Esophagus muscularis mucosa (tissue), 4 donors: ENCODE measurements around the gene SCN9A. TPM values are rescaled to one million over a fixed set of nuclear protein-coding genes. Genes with fewer than 3 reads are reported as not detected.

Source experiments
- DNase-seq: peaks from one replicate; pipeline ENCODE4 v3.0.0-alpha.2; 2017; ENCODE audit errors: extremely low spot score
- H3K27ac ChIP-seq, 4 donors: fragments of 200-600 bp; sonication (generic); replicated peaks in 1 of 4; 1 replicate in 3 of 4; 2 replicates in 1 of 4; pipeline ENCODE4 v1.5.1; 2016 to 2019; ENCODE audit warnings: mild to moderate bottlenecking in 1 of 4
- H3K27me3 ChIP-seq, 4 donors: fragments of 200-600 bp; sonication (generic); one replicate each; pipeline versions ENCODE4 v1.5.1 to v1.6.0; 2016 to 2019
- H3K36me3 ChIP-seq, 4 donors: fragments of 200-600 bp; sonication (generic); one replicate each; pipeline ENCODE4 v1.5.1; 2016 to 2019
- H3K4me1 ChIP-seq, 4 donors: fragments of 200-600 bp; sonication (generic); one replicate each; pipeline ENCODE4 v1.5.1; 2016 to 2019
- H3K4me3 ChIP-seq, 4 donors: fragments of 200-600 bp; sonication (generic); 1 replicate in 2 of 4; 2 replicates in 2 of 4; pipeline ENCODE4 v1.5.1; 2016 to 2019; ENCODE audit warnings: mild to moderate bottlenecking in 4 of 4, moderate library complexity in 1 of 4
- H3K9me3 ChIP-seq, 4 donors: fragments of 200-600 bp; sonication (generic); 1 replicate in 3 of 4; 2 replicates in 1 of 4; pipeline ENCODE4 v1.5.1; 2016 to 2019
- EP300 ChIP-seq: sonication (generic); formaldehyde crosslinking; IDR thresholded peaks from one replicate; pipeline ENCODE4 v1.6.1; 2017; ENCODE audit warnings: antibody characterized with exemption
- POLR2A ChIP-seq: fragments of 450-650 bp; IDR thresholded peaks from one replicate; pipeline ENCODE4 v1.6.1; 2017; ENCODE audit warnings: antibody characterized with exemption, moderate library complexity, mild to moderate bottlenecking, low read depth
- POLR2AphosphoS5 ChIP-seq, 2 donors: sonication (generic); formaldehyde crosslinking; IDR thresholded peaks; one replicate each; pipeline ENCODE4 v1.6.1; 2017; ENCODE audit warnings: antibody characterized with exemption in 2 of 2
- WGBS: methylation state at CpG from one replicate; pipeline ENCODE4 v1.1.5; 2018; 5-methylcytosine and 5-hydroxymethylcytosine counted together
- intact Hi-C: fragments of 100-400 bp; cut with DNase I; formaldehyde crosslinking; loops from one replicate; pipeline ENCODE4 v1.15.1; 2023
- total RNA-seq, 4 donors: library from RNA; depleted of rRNA; stranded (reverse); fragments of >200 nt; gene quantifications; one replicate each; pipeline versions ENCODE4 v1.1.0 to v1.2.1, GENCODE V29; 2016
- TF ChIP-seq, protein P1 (sequence below), 3 experiments: fragments of 200-600 bp in 2 of 3; fragments of 450-650 bp in 1 of 3; sonication (generic) in 2 of 3; IDR thresholded peaks; one replicate each; pipeline ENCODE4 v1.5.1; 2017 to 2019; ENCODE audit warnings: antibody characterized with exemption in 3 of 3, mild to moderate bottlenecking in 2 of 3, moderate library complexity in 1 of 3

Gene SCN9A
- total RNA-seq, 4 donors from 2014 or later = 4.0 to 7.8 (median 5.2) TPM

DNA sequence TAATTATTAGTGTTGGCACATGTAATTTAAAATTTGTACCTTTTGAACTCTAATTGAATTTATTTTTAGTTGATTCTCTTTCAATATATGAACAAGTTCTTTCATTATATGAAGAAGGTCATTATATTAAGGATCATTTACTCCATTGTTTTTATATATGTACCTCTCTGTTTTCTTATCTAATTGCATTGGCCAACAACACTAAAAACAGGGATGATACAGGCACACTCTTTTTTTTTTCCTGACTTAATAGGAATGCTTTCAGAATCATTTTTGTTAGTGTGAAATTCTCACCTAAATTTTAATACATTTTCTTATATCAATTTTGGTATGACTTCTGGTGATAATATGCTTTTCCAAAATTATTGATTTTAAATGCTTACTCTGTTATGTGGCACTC lies 173.0 kb downstream of the SCN9A start:
- TF ChIP-seq POLR2AphosphoS5 (IDR thresholded peaks at IDR 0.05) (no peak), EP300 (no peak), POLR2A (no peak)
- TF ChIP-seq, protein P1, sequence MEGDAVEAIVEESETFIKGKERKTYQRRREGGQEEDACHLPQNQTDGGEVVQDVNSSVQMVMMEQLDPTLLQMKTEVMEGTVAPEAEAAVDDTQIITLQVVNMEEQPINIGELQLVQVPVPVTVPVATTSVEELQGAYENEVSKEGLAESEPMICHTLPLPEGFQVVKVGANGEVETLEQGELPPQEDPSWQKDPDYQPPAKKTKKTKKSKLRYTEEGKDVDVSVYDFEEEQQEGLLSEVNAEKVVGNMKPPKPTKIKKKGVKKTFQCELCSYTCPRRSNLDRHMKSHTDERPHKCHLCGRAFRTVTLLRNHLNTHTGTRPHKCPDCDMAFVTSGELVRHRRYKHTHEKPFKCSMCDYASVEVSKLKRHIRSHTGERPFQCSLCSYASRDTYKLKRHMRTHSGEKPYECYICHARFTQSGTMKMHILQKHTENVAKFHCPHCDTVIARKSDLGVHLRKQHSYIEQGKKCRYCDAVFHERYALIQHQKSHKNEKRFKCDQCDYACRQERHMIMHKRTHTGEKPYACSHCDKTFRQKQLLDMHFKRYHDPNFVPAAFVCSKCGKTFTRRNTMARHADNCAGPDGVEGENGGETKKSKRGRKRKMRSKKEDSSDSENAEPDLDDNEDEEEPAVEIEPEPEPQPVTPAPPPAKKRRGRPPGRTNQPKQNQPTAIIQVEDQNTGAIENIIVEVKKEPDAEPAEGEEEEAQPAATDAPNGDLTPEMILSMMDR (IDR thresholded peaks at IDR 0.05) = no peak
- DNase-seq = no peak
- Histone ChIP-seq H3K9me3 (peaks cover 0 to 3% (median 0%) of the 10 kb centered on the region in 4 donors), H3K4me3 (no peak overlapping the region), H3K36me3 (no peaks in the 10 kb centered on the region), H3K4me1 (no peaks in the 10 kb centered on the region), H3K27ac (no peak overlapping the region), H3K27me3 (no peaks in the 10 kb centered on the region)
- intact Hi-C loops = no loop called here

DNA sequence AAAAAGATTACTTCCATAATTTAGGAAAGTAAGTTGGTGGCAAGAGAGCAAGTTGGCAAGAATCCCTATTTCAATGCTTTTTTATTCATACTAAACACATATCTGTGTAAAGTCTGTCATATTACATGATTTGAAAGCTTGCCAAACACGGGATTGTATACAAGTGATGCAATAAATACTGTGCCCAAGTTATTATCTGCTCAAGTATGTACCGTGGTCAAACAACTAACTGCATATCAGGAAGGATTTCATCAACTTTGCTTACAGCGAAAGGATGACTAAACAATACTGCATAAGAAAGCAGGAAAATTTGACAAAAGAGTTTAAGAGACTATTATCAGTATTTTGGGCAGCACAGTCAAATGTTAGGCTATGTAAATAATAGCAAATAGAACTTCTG lies 178.3 kb downstream of the SCN9A start:
- Histone ChIP-seq H3K9me3 (no peaks in the 10 kb centered on the region), H3K36me3 (no peaks in the 10 kb centered on the region), H3K4me3 (no peak overlapping the region), H3K4me1 (no peaks in the 10 kb centered on the region), H3K27ac (no peak overlapping the region), H3K27me3 (no peaks in the 10 kb centered on the region)
- TF ChIP-seq, protein P1 (IDR thresholded peaks at IDR 0.05) = no peak
- no peak for TF ChIP-seq EP300
- TF ChIP-seq POLR2AphosphoS5 (IDR thresholded peaks at IDR 0.05) = no peak
- TF ChIP-seq POLR2A = no peak
- 71% methylated on average over 3 of the region's 3 CpGs for WGBS
- intact Hi-C loops = no loop called here
- DNase-seq = no peak

- Histone ChIP-seq H3K27me3 (no peaks in the 10 kb centered on the region), H3K27ac (no peak overlapping the region), H3K9me3 (no peaks in the 10 kb centered on the region), H3K4me1 (no peaks in the 10 kb centered on the region), H3K36me3 (no peaks in the 10 kb centered on the region), H3K4me3 (no peak overlapping the region)
- 90% methylated on average over 2 of the region's 2 CpGs for WGBS
- TF ChIP-seq EP300 (no peak), POLR2AphosphoS5 (IDR thresholded peaks at IDR 0.05) (no peak)
- intact Hi-C loops = no loop called here
- no peak for DNase-seq
Measured at GRCh38 chr2:166193407-166193806, 182.3 kb downstream of the SCN9A start.

GRCh38 chr2:166188084-166188483 lies 187.7 kb downstream of the SCN9A start:
- Histone ChIP-seq H3K27ac (no peak overlapping the region), H3K4me3 (no peak overlapping the region), H3K4me1 (no peaks in the 10 kb centered on the region), H3K27me3 (no peaks in the 10 kb centered on the region), H3K9me3 (no peaks in the 10 kb centered on the region), H3K36me3 (no peaks in the 10 kb centered on the region)
- no peak for DNase-seq
- 26% methylated on average over 3 of the region's 3 CpGs for WGBS
- TF ChIP-seq, protein P1 (IDR thresholded peaks at IDR 0.05) = no peak
- intact Hi-C loops = no loop called here

- Histone ChIP-seq H3K4me1 (no peaks in the 10 kb centered on the region), H3K27ac (no peak overlapping the region), H3K27me3 (peaks cover 0 to 12% (median 0%) of the 10 kb centered on the region in 4 donors), H3K36me3 (no peaks in the 10 kb centered on the region), H3K4me3 (no peak overlapping the region), H3K9me3 (no peaks in the 10 kb centered on the region)
- no peak for TF ChIP-seq EP300
- TF ChIP-seq, protein P1 (IDR thresholded peaks at IDR 0.05) = no peak
- no peak for TF ChIP-seq POLR2AphosphoS5 (IDR thresholded peaks at IDR 0.05)
- TF ChIP-seq POLR2A = no peak
- DNase-seq = no peak
- WGBS = 86% methylated on average over 3 of the region's 3 CpGs
- intact Hi-C loops = no loop called here
Measured at GRCh38 chr2:166184789-166185188, 191.0 kb downstream of the SCN9A start.
